Measurements from ENCODE around the gene TNFSF8.

The TNFSF8 gene

GRCh38 chr9:114928136-114928535 lies 2.3 kb downstream of the TNFSF8 start:
- DNase-seq (ENCODE audit: insufficient read length, low spot score) (no peak), FAIRE-seq (no peak)
- no peak for TF ChIP-seq CTCF (IDR thresholded peaks at IDR 0.05; ENCODE audit: insufficient read depth, missing control alignments)

- FAIRE-seq = no peak
- DNase-seq (ENCODE audit: insufficient read length, low spot score) = no peak
- TF ChIP-seq CTCF (IDR thresholded peaks at IDR 0.05; ENCODE audit: insufficient read depth, missing control alignments) = no peak
These were observed 4.7 kb downstream of the TNFSF8 start for GRCh38 chr9:114925672-114926071.

GRCh38 chr9:114925039-114925438 lies 5.4 kb downstream of the TNFSF8 start:
- no peak for FAIRE-seq
- DNase-seq (ENCODE audit: insufficient read length, low spot score) = no peak
- no peak for TF ChIP-seq CTCF (IDR thresholded peaks at IDR 0.05; ENCODE audit: insufficient read depth, missing control alignments)

GRCh38 chr9:114924327-114924726 lies 6.1 kb downstream of the TNFSF8 start:
- FAIRE-seq (no peak), DNase-seq (ENCODE audit: insufficient read length, low spot score) (no peak)
- TF ChIP-seq CTCF (IDR thresholded peaks at IDR 0.05; ENCODE audit: insufficient read depth, missing control alignments) = no peak

- FAIRE-seq = no peak
- DNase-seq (ENCODE audit: insufficient read length, low spot score) = no peak
- TF ChIP-seq CTCF (IDR thresholded peaks at IDR 0.05; ENCODE audit: insufficient read depth, missing control alignments) = no peak
These were observed 6.5 kb downstream of the TNFSF8 start for GRCh38 chr9:114923918-114924317.

- no peak for FAIRE-seq
- TF ChIP-seq CTCF (IDR thresholded peaks at IDR 0.05; ENCODE audit: insufficient read depth, missing control alignments) = no peak
- no peak for DNase-seq (ENCODE audit: insufficient read length, low spot score)
These were observed 9.2 kb downstream of the TNFSF8 start for GRCh38 chr9:114921171-114921570.

- no peak for TF ChIP-seq CTCF (IDR thresholded peaks at IDR 0.05; ENCODE audit: insufficient read depth, missing control alignments)
- FAIRE-seq (no peak), DNase-seq (ENCODE audit: insufficient read length, low spot score) (no peak)
These were observed 10.8 kb downstream of the TNFSF8 start for GRCh38 chr9:114919611-114920010.
